ENCODE results near the gene AARS2.

DNA sequence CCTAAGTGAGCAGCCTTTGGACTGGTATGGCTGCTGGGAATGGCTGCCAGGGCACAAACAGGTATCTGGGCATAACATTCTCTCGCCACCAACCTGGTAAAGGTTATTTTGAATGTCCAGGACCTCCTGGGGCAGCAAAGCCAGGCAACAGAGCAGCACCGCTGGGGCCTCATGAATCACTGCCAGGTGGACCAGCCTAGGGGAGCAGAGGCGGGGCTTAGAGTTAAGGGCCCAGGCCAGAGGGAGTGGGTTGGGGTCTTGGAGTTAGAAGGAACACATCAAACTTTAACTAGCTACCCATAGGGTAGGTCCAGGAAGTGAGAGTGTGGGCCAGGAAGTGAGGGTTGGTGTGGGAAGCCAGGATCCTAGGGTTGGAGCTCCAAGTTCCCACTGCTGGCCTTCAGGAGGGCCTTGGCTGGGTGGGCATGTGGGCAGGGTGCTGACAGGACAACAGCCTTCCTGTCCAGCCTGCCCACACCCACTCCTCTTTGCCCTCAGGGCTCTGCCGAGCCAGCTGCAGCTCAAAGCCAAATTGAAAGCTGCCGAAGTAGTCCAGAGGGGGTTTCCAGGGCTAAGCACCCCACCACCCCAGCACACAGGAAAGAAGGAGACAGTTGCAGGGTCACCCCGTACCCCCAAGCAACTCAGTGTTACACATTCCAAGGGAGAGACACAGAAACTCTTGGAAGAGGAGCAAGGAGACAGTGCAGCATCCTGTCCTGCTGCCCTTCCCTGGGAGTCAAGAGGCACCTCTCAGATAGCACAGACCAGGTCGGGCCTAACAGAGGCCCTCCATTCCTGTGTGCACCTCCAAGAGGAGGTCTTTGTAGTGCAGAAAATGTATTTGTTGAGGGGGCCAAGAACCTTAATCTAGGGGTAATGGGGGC lies 50.4 kb downstream of the AARS2 start:
- TF ChIP-seq CTCF (IDR thresholded peaks at IDR 0.05; ENCODE audit: insufficient read depth, low read length) (no peak), POLR2AphosphoS5 (IDR thresholded peaks at IDR 0.05; ENCODE audit: low read depth) (no peak), REST (IDR thresholded peaks at IDR 0.05; ENCODE audit: insufficient replicate concordance, low read depth) (no peak), SPI1 (IDR thresholded peaks at IDR 0.05; ENCODE audit: borderline replicate concordance, low read depth) (no peak), GABPA (IDR thresholded peaks at IDR 0.05; ENCODE audit: low read depth) (no peak)

All from HL-60 (cell line).